KBM-7 (cell line): ENCODE results near the gene NKAIN4.
A peak's percentile ranks its signal among the peaks of the same experiment; 100 is the strongest.

ENCODE experiments used
- DNase-seq: peaks from one replicate; pipeline ENCODE4 v3.0.0-alpha.2; 2015
- in situ Hi-C: fragments of 300-500 bp; cut with MboI; formaldehyde crosslinking; loops from 2 replicates; pipeline ENCODE4 v1.14.3; 2020; ENCODE audit warnings: low sequenced_read_pairs, low pct_unique_long_range_greater_than_20kb, mixed read lengths

The NKAIN4 gene

DNA sequence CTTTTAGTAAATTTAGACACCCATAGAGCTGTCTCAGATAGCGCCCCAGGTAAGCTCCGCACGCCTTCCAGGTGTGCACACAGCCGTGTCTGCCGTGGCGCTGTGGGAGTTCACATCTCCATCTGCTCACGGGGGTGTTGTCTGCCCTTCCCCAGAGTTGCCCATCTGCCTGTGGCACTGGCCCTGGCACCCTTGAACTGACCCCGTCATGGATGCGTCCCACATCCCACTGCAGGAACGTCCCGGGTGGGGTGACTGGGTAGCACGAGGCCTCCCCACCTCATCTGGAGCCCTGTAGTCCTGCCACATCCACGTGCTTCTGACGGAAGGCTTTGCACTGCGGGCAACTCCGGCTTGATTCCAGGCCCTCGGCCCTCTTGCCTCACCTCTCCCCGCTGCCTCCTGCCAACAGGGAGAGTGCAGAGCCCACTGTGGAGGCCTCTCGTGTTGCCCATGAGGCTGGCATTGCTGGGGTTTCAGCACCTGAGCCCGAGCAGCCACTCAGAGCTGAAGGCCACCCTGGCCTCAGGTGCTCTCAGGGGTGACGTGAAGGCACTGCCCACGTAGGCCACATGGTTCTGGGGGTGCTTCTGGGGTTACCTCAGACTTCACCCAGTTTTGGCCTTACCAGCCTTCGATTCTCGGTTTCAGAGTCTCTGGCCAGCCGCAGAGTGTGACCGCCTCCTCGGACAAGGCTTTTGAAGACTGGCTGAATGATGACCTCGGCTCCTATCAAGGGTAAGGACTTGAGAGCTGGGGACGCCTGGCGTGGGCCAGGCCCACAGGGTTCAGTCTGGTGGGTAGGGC, 23.4 kb upstream of the NKAIN4 start:
- in situ Hi-C loops = no loop called here
- no peak for DNase-seq

DNA sequence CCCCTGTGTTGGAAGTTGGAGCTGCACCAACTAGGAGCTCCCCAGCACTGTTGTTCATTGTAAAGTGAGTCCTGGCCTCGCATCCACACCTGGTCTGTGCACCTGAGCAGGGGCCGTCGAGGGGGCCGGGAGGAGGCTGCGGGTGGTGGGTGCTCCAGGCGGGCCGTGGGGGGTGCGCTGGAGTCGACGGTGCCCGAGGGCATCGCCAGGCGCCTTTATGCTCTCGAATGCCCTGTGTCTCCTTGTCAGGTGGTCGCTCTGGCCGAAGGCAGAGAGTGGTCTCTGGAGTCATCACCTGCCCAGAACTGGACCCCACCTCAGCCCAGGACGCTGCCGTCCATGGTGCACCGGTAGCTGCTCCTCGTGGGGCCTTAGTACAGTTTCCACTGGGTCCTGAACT, 22.7 kb upstream of the NKAIN4 start:
- in situ Hi-C loops = no loop called here
- DNase-seq = no peak

DNA sequence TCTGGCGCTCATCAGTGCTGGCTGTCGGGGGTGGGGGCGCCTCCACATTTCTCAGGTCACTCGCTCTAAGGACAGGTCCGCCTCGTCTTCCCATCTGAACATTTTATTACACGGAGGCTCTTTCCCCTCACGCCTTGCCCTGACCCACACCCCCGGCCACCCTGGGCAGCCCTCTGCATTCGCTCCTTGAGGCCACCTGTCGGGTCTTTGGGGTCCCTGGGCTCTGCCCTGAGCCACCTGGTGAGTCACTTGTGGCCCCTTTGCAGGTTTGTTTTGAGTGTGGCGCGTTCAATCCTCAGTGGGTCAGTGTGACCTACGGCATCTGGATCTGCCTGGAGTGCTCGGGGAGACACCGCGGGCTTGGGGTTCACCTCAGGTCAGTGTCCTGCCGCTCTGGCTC, 21.6 kb upstream of the NKAIN4 start:
- in situ Hi-C loops = no loop called here

DNA sequence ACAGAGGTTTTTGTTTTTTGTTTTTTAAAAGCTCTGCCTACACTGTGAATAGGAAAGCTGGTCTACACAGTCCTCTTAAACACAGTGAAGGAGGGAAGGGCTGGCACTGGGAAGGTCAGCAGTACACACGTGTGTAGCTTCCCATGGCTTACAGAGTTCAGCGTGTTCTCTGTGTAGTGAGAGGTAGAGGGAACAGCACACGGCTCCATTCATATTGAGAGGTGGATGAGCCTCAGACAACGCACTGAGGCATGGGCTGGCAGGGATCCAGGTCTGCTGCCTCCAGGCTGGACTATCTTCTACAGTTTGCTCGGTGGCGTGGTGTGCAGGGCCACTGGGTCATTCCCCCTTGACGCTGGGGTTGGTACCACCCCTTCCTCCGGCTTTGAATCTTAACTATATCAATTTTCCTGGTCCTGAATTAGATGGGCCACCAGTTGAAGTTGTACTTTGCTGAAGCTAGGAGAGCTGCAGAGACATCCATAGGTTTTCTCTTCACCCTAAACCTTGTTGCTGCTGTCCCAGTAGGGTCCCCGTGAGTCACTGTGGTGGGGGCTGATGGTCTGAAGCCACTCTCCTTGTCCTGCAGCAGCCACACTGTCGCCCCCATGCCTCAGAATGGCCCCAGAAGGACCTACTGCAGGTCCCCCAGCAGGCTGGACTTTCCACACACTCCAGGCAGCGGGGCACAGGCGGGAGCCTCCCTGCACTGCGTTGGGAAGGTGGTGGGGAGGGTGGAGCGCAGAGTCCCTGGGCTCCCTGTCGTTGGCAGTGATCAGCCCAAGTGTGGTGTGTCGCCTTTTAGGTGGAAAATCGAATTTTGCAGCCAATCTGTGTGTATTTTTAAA, 20.3 kb upstream of the NKAIN4 start:
- DNase-seq = no peak
- in situ Hi-C loops = no loop called here

More for the DNA sequence above, 21.6 kb upstream of the NKAIN4 start:
- no peak for DNase-seq

DNA sequence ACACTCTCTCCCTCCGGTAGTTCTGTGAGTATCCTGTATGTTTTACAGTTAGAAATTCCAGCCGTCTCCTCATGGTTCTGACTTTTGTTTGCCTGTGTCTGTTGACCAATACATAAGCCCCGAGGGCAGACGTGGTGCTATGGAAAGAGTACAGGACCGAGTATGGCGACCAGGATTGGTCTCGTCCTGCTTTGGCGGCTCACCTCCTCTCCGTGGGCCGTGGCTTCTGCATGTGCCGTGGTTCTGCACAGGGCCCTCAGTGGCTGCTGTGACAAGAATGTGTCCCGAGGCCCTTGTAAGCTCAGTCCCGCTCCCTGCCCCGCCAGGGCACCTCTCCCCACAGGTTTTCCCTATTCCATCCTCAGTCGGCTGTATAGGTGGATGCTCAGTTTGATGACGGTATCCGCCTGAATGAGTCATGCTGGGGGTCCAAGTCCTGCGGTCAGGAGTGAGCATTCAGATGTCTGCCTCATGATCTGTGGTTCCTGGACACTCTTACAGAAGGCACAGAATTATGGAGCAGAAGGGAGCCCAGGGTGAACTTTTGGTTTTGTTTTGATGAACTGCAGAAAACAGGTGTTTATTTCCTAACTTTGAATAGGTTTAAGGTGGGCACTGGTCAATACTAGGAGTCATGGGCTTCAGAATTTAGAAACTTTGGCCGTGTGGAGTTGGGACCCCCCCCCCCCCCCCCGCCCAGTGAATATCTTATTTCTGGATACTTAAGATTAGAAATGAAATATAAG, 19.5 kb upstream of the NKAIN4 start:
- in situ Hi-C loops = no loop called here

DNA sequence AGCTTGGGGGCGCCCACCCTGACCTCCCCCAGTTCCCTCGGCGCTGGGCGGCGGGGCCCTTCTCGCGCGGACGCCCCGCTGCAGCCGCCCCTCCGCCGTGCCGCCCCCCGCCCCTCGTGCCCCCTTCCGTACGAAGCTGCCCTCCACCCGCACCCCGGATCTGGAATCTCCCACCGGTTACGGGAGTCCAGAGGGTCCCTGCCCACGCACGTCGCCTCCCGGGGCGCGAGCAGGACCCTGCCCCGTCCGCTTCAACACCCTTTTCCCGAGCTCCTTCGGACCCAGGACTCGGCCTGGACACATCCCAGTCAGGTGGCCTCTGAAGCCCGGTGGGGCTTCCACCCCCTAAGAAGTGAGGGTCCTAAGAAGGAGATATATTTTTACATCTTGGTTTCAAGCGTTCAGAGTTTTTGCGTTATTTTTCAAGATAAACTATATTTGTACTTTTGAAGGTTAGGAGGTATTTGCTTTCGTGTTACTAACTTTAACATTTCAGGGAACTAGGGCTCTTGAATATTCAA, 18.9 kb upstream of the NKAIN4 start:
- in situ Hi-C loops = no loop called here
- DNase-seq = no peak

More for the DNA sequence above, 19.5 kb upstream of the NKAIN4 start:
- no peak for DNase-seq

DNA sequence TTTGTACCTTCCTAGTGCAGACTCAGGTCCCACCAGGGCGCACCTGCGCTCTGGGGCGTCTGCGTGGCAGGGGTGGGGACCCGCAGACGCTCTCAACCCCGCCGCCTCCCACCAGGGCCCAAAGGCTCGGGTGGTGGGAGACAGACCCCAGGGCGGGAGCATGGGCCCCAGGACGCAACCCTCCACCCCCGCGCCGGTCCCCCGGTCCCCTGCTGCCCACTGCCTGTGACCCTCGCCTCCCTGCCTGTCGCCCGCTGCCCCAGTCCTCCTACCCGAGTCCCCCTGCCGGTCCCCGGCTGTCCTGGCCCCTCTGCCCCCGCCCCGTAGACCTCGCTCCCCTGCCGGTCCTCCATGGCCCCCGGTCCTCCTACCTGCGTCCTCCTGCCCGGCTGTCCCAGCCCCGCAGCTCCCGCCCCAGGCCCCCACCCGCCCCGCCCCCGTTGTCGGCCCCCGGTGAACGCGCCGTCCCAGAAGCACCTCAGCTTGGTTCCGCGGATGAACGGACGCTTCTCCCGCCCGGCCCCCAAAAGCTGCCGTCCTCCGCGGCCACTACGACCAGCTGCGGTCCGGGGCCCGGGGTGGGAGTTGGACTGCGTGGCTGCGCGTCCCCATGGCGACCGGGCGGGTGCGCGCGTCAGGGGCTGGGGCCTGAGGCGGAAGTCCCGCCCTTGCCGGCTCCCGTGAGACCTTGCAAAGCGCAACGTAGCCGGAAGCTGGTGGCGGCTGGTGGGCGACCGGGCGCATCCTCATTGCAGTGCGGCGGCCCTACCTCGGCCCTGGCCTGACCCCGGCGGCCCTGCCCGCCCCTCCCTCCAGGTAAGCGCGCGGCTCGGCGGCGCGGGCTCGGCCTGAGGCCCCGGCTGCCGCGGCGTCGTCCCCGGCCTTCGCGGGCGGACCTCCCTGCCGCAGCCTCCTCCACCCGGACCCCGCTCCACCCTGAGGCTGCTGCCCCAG, 18.1 kb upstream of the NKAIN4 start, which contains the start of gene ARFGAP1:
ARFGAP1 (plus strand) TSS at position 709 of the 954 bp plus-strand sequence. CDS start 2,768 bp downstream, outside the sequence.
- in situ Hi-C loops = no loop called here
- DNase-seq = peak; percentile 87

DNA sequence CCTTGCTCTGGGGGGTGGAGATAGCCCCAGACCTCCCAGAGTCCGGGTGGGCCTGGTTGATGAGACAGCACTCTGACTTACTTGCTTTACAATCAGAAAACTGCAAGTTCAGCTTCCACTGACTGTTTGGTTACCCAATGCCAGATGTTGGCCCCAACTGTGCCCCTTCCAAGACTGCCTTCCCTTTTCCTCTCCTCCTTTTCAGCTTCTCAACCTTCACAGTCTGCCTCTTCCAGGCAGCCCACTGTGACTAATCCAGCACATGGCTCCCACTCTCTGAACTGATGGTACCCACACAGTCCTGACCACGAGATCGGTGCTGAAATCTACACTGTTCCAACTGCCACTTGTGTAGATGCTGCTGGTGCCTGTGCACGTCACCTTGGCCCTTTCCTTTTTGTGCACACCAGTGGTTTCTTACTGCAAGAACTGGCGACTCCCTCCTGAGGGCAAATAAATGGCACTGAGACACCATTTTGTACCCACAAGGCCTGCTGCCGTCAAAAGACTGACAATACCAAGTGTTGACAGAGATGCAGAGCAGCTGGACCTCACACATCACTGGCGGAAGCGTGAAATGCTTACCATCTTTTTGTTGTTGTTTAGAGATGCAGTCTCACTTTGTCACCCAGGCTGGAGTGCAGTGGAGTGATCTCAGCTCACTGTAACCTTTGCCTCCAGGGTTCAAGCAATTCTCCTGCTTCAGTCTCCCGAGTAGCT, 16.5 kb upstream of the NKAIN4 start:
- DNase-seq = no peak
- in situ Hi-C loops = no loop called here

DNA sequence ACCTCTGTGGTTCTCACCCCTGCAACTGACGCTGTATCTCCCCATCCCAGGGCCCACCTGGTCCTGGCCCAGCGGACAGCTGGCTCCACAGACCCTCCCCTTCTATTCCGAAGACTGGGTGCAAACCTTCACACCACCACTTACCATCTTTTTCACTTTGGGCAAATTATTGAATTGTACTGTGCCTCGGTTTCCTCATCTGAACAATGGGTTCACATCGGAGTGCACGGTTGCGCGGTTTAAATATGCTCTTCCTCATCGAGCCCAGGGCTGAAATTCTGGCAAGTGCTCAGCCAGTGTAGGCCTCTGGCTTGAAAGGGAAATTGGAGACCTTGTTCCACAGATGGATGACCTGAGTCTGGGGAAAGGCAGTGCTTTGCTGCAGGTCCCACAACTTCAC, 15.5 kb upstream of the NKAIN4 start:
- in situ Hi-C loops = no loop called here
- no peak for DNase-seq

DNA sequence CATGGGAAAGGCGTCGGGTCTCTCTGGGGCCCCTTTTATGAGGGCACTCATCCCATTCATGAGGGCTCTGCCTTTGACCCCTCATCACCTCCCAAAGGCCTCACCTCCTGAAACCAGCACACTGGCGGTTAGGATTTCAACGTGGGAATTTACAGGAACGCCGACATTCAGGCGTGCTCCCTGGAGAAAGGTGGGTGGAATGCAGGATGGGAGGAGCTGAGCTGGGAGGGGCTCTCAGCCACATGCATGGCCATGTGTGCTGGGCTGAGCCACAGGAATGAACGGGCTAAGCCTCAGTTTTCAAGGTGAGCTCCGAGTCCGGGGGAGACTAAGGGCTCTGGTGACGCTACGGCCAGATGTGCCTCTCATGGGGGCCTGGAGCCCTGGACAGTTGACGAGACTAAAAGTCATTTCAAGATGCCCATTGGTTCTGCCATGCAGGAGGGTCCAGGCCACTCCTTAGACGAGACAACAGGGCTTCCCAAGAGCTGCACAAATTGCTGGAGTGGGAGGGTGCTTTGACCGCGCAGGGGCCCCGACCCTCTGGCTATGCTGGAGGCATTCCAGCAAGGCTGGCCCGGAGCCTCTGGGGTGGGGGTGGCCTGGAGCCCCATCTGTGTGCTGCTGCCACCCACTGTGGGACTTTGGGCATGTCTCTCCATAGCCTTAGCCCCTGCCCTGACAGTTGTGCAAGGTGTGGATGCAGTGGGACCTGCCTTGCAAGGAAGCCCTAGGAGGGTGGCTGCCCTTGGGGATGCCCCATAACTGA, 14.6 kb upstream of the NKAIN4 start:
- in situ Hi-C loops = no loop called here
- no peak for DNase-seq

DNA sequence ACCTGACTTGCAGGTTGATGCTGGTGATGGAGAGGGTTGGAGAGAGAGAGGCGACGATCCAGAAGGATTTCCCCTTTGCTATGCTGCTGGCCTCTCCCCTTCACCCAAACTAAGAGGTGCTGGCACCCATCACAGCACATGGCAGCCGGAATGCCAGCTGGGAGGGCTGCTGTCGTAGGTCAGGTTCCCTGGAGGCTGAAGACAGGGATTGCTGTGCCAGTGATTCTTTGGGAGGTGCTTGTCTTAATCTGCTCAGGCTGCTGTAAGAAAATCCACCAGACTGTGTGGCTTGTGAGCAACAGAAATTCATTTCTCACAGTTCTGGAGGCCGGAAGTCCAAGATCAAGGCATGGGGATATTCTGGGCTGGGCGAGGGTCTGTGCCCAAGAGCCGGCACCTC, 14.0 kb upstream of the NKAIN4 start:
- in situ Hi-C loops = no loop called here
- no peak for DNase-seq

DNA sequence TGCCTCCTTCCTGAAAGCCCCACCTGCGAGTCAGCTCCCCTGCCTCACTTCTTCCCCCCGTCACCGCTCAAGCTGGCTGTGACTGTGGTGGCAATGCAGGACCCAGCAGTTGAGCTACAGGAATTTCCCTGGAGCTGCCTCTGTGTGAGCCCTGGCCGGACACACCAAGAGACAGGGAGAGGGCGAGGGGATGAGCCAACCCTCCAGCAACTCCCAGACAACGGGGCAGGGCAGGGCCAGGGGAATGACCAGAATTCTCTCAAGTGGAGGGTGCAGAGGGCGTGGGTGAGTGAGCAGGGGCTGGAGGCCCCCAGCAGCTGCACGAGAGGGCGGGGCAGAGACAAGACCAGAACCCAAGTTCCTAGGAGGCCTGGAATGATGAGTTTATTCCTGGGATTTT, 13.4 kb upstream of the NKAIN4 start:
- DNase-seq = no peak
- in situ Hi-C loops = no loop called here

DNA sequence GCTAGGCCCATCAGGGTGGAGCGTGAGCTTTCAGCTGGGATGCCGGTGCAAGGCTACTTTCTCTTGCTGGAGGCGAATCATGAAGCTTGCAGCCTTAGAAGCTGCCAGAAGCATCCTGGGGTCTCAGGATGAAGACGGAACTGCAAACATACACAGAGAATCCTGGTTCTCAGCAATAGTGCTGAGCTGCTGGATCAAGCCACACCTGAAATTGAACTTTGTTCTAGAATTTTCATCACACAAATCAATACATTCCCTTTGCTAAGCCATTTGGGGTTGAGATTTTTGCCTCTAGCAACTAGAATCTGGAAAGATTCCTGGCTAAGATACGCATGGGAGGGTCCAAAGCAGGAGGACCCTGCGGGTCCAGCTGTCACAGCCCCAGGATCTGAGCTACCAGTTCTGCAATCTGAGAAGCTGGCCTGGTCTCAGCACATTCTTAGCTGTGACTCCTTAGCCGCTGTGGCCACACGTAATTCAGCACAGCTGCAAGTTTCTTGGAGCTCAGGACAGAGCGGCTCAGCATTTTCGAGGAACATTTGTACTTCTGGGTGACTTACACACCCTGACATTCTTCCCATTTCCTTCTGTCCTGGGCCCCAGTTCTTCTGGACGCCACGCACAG, 11.7 kb upstream of the NKAIN4 start:
- no peak for DNase-seq
- in situ Hi-C loops = no loop called here

DNA sequence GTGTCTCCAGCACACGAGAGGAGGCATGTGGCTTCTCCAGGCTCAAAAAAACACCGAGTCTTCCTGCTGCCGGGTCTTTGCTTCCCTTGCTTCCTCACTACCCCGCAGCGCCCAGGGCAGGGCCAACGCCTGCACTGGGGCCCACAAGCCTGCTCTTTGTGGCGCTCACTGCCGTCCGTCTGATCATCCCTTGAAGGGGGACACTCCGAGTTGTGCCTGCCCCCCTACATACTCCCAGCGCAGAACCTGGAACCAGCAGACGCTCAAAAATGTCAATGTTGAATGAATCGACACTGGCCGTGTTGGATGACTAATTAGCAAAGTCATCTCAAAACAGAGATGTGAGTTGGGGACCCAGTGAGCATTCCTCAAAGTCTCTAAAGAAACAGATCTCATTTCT, 10.3 kb upstream of the NKAIN4 start:
- in situ Hi-C loops = no loop called here
- DNase-seq = no peak

DNA sequence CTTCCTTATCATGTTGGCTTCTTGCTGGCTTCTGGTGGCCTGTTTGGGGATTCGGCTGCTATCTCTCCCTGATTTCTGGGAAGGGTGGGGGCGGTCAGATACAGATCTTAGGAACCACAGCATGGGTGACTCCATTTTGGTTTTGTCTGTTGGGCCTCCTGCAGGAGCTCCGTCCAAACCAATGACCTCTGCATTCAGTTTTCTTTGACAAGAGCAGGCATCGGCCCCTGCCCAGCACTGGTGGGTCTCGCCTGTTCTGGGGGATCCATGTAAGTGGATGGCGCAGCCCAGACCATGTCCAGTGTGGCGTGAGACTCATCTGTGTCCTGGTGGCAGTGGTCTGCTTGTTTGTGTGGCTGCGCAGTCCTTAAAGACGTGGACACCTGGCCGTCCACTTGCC, 9.7 kb upstream of the NKAIN4 start:
- DNase-seq = no peak
- in situ Hi-C loops = no loop called here

DNA sequence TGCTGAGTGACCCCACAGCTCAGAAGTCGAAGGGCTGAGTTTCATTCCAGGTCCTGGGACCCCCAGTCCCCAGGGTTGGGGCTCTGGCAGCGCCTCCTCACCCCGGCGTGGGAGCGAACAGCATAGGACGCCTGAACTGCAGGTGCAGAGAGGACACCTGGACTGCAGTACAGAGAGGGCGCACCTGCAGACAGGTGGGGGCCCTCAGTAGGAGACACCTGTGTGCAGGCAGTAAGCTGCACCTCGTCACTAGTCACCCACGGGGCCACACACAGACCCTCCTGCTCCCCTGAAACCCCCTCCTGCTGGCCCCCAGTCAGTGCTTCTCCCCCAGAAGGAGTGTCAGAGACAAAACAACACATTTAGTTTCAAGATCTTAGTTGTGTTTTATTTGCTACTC, 8.6 kb upstream of the NKAIN4 start:
- DNase-seq = no peak
- in situ Hi-C loops = no loop called here
